Neural progenitor cell (in vitro differentiated cells): Measurements from ENCODE around the gene NFIA.

Experiments used
- EZH2 ChIP-seq: fragments of 200-600 bp; sonication (generic); IDR thresholded peaks from 2 replicates; pipeline ENCODE4 v1.6.1; 2017; ENCODE audit warnings: antibody characterized with exemption, mild to moderate bottlenecking, moderate library complexity
- EZH2phosphoT487 ChIP-seq: fragments of 200-600 bp; sonication (generic); IDR thresholded peaks from 2 replicates; pipeline ENCODE4 v1.6.1; 2017; ENCODE audit warnings: antibody characterized with exemption
- TF ChIP-seq, protein P1 (sequence below): fragments of 200-600 bp; sonication (generic); IDR thresholded peaks from 2 replicates; pipeline ENCODE4 v1.5.1; 2017; ENCODE audit warnings: antibody characterized with exemption, mild to moderate bottlenecking

- TF ChIP-seq, protein P1, sequence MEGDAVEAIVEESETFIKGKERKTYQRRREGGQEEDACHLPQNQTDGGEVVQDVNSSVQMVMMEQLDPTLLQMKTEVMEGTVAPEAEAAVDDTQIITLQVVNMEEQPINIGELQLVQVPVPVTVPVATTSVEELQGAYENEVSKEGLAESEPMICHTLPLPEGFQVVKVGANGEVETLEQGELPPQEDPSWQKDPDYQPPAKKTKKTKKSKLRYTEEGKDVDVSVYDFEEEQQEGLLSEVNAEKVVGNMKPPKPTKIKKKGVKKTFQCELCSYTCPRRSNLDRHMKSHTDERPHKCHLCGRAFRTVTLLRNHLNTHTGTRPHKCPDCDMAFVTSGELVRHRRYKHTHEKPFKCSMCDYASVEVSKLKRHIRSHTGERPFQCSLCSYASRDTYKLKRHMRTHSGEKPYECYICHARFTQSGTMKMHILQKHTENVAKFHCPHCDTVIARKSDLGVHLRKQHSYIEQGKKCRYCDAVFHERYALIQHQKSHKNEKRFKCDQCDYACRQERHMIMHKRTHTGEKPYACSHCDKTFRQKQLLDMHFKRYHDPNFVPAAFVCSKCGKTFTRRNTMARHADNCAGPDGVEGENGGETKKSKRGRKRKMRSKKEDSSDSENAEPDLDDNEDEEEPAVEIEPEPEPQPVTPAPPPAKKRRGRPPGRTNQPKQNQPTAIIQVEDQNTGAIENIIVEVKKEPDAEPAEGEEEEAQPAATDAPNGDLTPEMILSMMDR, result no peak
- TF ChIP-seq EZH2 (no peak), EZH2phosphoT487 (no peak)
Measured at GRCh38 chr1:61432616-61433388, 350.4 kb downstream of the NFIA start.
